ENCODE measurements around the gene NUFIP1. TPM values are rescaled to one million over a fixed set of nuclear protein-coding genes. Genes with fewer than 3 reads are reported as not detected.
"Not testable (repeated sequence)": the region's sequence is repeated elsewhere in the genome, so short reads cannot be mapped to it uniquely, and the experiment has no call there.

The NUFIP1 gene
- total and polyA plus RNA-seq, 2 of the 8 experiments (the other 6 are each of a cell fraction or from before 2014, with no cell fraction given): 4.6 to 16.6 TPM

GRCh38 chr13:45019981-45020380 lies 30.7 kb upstream of the NUFIP1 start:
- H3K4me2 ChIP-seq (ENCODE audit: insufficient read depth in 1 of 2, low read depth in 2 of 2, low read length in 2 of 2); H3K23me2 ChIP-seq (ENCODE audit: low read depth, low read length); H3K18ac ChIP-seq (ENCODE audit: extremely low read depth, low read length); H4K91ac ChIP-seq (replicated peaks; ENCODE audit: insufficient read length, low read length); H3K4ac ChIP-seq (replicated peaks; ENCODE audit: insufficient read length, low read depth, low read length); H2BK120ac ChIP-seq (replicated peaks; ENCODE audit: low read depth, low read length); H3K9me3 ChIP-seq (ENCODE audit: insufficient read depth in 2 of 2, low read depth in 1 of 2, low read length in 1 of 2); H2AFZ ChIP-seq (ENCODE audit: low read length); H4K5ac ChIP-seq (ENCODE audit: insufficient read length, low read depth, low read length); H2AK5ac ChIP-seq (ENCODE audit: low read depth, low read length); H4K20me1 ChIP-seq (replicated peaks in 1 of 2; ENCODE audit: control insufficient read depth in 1 of 2, insufficient read depth in 2 of 2, low read length in 2 of 2); H3K27ac ChIP-seq (ENCODE audit: low read depth, low read length); H2BK15ac ChIP-seq (ENCODE audit: low read length); H2BK5ac ChIP-seq (ENCODE audit: low read depth, low read length); POLR2A ChIA-PET (ENCODE audit: partially characterized antibody); H3K27me3 ChIP-seq (replicated peaks in 1 of 4; ENCODE audit: control insufficient read depth in 3 of 4, extremely low read depth in 1 of 4, insufficient read depth in 3 of 4, low read length in 3 of 4); H3K56ac ChIP-seq (replicated peaks; ENCODE audit: insufficient read length, low read depth, low read length); H3K23ac ChIP-seq (ENCODE audit: insufficient read length); H3K14ac ChIP-seq (ENCODE audit: insufficient read length); H3K4me1 ChIP-seq (replicated peaks in 1 of 4; ENCODE audit: control insufficient read depth in 3 of 4, insufficient read depth in 4 of 4, low read length in 3 of 4); DNase-seq (ENCODE audit: low read depth in 1 of 2, low spot score in 2 of 2); H3K9ac ChIP-seq (replicated peaks in 1 of 4; ENCODE audit: extremely low read depth in 1 of 4, low read depth in 3 of 4, low read length in 3 of 4); H3K79me1 ChIP-seq (ENCODE audit: low read depth, low read length); H3K79me2 ChIP-seq (ENCODE audit: control insufficient read depth in 1 of 2, insufficient read depth in 2 of 2, low read length in 2 of 2); FAIRE-seq; H3K4me3 ChIP-seq (ENCODE audit: extremely low read depth in 1 of 4, insufficient read depth in 2 of 4, low read depth in 3 of 4, low read length in 4 of 4); H4K8ac ChIP-seq (ENCODE audit: extremely low read depth, insufficient read depth, low read length); H2BK12ac ChIP-seq (ENCODE audit: low read depth, low read length); H2BK20ac ChIP-seq (ENCODE audit: low read length): not testable (repeated sequence)
- peaks cover 3 to 26% (median 7%) of the 10 kb centered on the region in 4 experiments; a peak in 6 of 8 replicates for H3K36me3 ChIP-seq (ENCODE audit: control insufficient read depth in 2 of 4, insufficient read depth in 4 of 4, low read length in 3 of 4)
- CTCF ChIA-PET (ENCODE audit: partially characterized antibody): interaction anchor here (0.7 to 1.6 kb wide), 2 partner anchors 35 to 1362 kb away, joined by 3 read pairs; no protein-coding TSS in a partner anchor
- WGBS, 2 experiments (ENCODE audit: extremely low coverage in 1 of 2, insufficient coverage in 1 of 2, insufficient read length in 1 of 2, insufficient replicate concordance in 2 of 2, low coverage in 1 of 2, low lambda C conversion rate in 2 of 2, missing lambda C conversion rate in 1 of 2): 92% methylated on average over 7 of the region's 7 CpGs; no CpG with 5 or more reads in 1 of the 2 experiments
